ENCODE measurements around the gene FAM227B.
"Not testable (repeated sequence)": the region's sequence is repeated elsewhere in the genome, so short reads cannot be mapped to it uniquely, and the experiment has no call there.

The FAM227B gene, protein sequence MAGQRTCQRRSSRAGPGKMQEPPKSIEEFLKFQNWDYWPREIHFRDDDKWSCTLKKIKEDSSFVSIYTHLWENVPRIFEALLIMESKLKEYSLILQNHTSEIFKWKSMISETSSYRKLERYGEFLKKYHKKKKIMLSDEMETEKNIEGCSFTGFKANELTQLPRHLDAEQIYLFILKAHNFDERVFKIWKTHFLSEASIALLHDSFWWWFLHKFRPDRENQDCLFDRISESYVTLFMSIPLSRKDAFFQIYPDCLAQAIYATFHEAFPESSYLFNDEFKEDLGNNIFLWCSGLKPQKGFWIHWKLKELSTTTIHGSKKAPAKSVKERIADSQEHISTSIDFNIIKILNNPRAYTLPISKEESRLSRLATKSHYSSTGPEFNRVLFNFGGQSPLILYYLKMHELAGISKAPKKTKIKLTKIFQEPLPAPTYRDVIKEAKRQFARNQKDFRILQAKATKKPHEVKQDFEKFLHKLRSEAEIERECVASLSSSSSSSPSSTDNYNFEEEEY

DNA sequence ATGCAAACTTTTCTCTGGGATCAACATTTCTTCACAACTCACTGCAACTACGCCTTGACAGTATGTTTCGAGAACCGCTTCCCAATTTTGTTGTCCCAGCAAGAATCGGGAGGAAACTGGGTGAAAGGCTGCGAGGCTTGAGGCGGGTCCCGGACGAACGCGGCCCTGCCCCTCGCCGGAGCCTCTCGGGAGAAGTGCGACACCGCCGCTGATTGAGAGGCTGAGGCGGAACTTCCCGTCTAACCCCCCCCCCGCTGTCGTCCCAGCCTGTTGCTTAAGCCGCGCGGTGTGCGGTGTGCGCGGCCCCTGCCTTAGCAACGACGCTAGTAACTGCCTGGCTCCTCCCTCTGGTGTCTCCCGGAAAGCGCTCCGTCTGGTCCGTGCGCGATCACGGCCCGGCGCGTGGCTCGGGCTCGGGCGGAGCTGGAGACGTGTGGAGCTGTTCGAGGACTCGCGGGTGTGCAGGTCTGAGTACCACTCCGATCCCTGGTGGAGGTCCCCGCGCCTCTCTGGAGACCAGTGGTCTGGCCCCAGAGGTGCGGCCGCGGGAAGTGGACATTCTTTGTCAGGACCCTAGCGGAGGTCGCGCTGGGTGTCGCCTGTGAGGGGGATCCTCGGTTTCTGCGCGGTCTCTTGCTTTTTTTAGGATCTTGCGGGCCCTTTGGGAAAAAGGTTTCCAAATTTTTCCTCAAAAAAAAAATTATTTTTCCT is at the start of gene FAM227B, which contains the start of gene DTWD1:
FAM227B (minus strand) TSS at position 161 of the 711 bp plus-strand sequence. CDS start 5,647 bp downstream, outside the sequence.
DTWD1 (plus strand) TSS at position 391 of the 711 bp plus-strand sequence. CDS start 4,120 bp downstream, outside the sequence.
- H3K4me1 ChIP-seq (ENCODE audit: low read depth, poor library complexity, severe bottlenecking): peaks cover 16% of the 10 kb centered on the region
- no peak within 1 kb of the TSS for H3K4me3 ChIP-seq (IDR thresholded peaks at IDR 0.05; ENCODE audit: insufficient read depth, low read depth, low read length)
- H3K79me2 ChIP-seq (ENCODE audit: insufficient read depth, low read depth): peaks cover 19% of the 10 kb centered on the region; the same call in 1 of the 2 replicates
- TF ChIP-seq, protein P1, sequence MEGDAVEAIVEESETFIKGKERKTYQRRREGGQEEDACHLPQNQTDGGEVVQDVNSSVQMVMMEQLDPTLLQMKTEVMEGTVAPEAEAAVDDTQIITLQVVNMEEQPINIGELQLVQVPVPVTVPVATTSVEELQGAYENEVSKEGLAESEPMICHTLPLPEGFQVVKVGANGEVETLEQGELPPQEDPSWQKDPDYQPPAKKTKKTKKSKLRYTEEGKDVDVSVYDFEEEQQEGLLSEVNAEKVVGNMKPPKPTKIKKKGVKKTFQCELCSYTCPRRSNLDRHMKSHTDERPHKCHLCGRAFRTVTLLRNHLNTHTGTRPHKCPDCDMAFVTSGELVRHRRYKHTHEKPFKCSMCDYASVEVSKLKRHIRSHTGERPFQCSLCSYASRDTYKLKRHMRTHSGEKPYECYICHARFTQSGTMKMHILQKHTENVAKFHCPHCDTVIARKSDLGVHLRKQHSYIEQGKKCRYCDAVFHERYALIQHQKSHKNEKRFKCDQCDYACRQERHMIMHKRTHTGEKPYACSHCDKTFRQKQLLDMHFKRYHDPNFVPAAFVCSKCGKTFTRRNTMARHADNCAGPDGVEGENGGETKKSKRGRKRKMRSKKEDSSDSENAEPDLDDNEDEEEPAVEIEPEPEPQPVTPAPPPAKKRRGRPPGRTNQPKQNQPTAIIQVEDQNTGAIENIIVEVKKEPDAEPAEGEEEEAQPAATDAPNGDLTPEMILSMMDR (conservative IDR thresholded peaks at IDR 0.05; ENCODE audit: low read depth, low read length): no peak
- H3K9ac ChIP-seq: peak within 1 kb of the TSS; percentile 68
- H3K36me3 ChIP-seq (ENCODE audit: insufficient read depth): no peaks in the 10 kb centered on the region; the same call in 1 of the 2 replicates
- H3K27ac ChIP-seq: peak within 1 kb of the TSS; percentile 48
- H4K20me1 ChIP-seq (ENCODE audit: insufficient read depth): no peaks in the 10 kb centered on the region
- peak within 1 kb of the TSS; percentile 92 for H2AFZ ChIP-seq (ENCODE audit: low read depth)
- peak within 1 kb of the TSS; percentile 76 for H3K4me2 ChIP-seq
- no peaks in the 10 kb centered on the region for H3K27me3 ChIP-seq (ENCODE audit: insufficient read depth, low read depth)

DNA sequence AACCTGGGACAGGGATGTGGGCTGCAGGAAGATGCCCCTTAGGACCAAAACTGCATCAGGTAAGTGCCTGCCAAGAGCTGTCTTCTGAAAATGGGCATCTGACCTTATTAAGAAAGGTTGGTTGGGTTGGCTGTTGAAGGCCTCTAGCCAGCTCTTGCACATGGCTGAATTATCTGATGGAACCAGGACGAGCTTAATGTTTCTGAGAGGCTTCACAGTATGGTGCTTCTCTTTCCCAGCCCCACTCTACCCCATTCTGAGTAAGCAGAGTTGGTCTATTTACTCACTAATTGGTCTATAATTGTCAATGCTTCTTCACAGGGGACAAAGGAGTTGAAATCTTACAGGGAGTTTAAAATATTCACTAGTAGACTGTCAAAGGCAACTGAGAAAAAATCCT is 48.7 kb upstream of the FAM227B start:
- Histone ChIP-seq H3K4me3 (IDR thresholded peaks at IDR 0.05; ENCODE audit: insufficient read depth, low read depth, low read length) (no peak overlapping the region), H2AFZ (ENCODE audit: low read depth) (no peak overlapping the region), H4K20me1 (ENCODE audit: insufficient read depth) (no peaks in the 10 kb centered on the region), H3K27ac (no peak overlapping the region), H3K79me2 (ENCODE audit: insufficient read depth, low read depth) (no peaks in the 10 kb centered on the region), H3K36me3 (ENCODE audit: insufficient read depth) (no peaks in the 10 kb centered on the region), H3K4me2 (no peak overlapping the region), H3K27me3 (ENCODE audit: insufficient read depth, low read depth) (no peaks in the 10 kb centered on the region), H3K4me1 (ENCODE audit: low read depth, poor library complexity, severe bottlenecking) (no peaks in the 10 kb centered on the region), H3K9ac (no peak overlapping the region)
- TF ChIP-seq, protein P1 (conservative IDR thresholded peaks at IDR 0.05; ENCODE audit: low read depth, low read length): no peak

DNA sequence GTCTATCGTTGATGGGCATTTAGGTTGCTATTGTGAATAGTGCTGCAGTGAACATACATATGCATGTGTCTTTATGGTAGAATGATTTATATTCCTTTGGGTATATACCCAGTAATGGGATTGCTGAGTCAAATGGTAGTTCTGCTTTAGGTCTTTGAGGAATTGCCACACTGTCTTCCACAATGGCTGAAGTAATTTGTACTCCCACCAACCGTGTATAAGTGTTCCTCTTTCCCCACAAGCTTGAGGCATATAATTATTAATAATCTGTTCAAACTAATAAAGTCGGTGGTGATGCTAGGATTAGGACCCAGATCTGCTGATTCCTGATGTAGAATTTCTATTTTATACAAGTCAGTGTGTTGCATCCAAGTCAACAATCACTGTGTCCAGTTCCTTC is 45.9 kb upstream of the FAM227B start:
- H3K27me3 ChIP-seq (ENCODE audit: insufficient read depth, low read depth); H3K79me2 ChIP-seq (ENCODE audit: insufficient read depth, low read depth); H3K4me3 ChIP-seq (IDR thresholded peaks at IDR 0.05; ENCODE audit: insufficient read depth, low read depth, low read length); H3K36me3 ChIP-seq (ENCODE audit: insufficient read depth); H3K4me2 ChIP-seq; H3K9ac ChIP-seq; H3K27ac ChIP-seq; H4K20me1 ChIP-seq (ENCODE audit: insufficient read depth); H3K4me1 ChIP-seq (ENCODE audit: low read depth, poor library complexity, severe bottlenecking); H2AFZ ChIP-seq (ENCODE audit: low read depth): not testable (repeated sequence)

DNA sequence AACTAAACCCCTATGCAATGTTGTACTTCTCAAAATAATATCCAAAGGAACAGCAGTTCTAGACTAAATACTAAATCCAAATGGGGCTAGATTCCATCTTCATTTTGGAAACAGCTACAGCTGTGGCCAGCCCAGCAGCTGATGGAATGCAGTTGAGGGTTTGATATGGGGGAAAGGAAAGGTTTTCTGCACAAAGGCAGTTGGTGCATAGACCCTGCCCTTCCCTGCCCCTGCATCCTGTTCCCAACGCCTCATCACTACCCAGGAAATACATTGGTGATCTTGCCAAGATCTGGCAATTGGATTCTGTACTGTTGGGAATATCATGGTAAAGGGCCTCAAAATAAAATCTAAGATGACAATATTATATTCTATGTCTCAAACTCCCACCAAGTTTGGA is 44.1 kb upstream of the FAM227B start:
- Histone ChIP-seq H3K9ac (no peak overlapping the region), H3K27ac (no peak overlapping the region), H3K4me1 (ENCODE audit: low read depth, poor library complexity, severe bottlenecking) (no peaks in the 10 kb centered on the region), H3K4me3 (IDR thresholded peaks at IDR 0.05; ENCODE audit: insufficient read depth, low read depth, low read length) (no peak overlapping the region), H3K79me2 (ENCODE audit: insufficient read depth, low read depth) (no peaks in the 10 kb centered on the region), H2AFZ (ENCODE audit: low read depth) (no peak overlapping the region), H3K27me3 (ENCODE audit: insufficient read depth, low read depth) (no peaks in the 10 kb centered on the region), H4K20me1 (ENCODE audit: insufficient read depth) (no peaks in the 10 kb centered on the region), H3K36me3 (ENCODE audit: insufficient read depth) (no peaks in the 10 kb centered on the region), H3K4me2 (no peak overlapping the region)
- TF ChIP-seq, protein P1 (conservative IDR thresholded peaks at IDR 0.05; ENCODE audit: low read depth, low read length): no peak

All from KMS-11 (cell line).